ENCODE measurements around the gene TTC12.
"Not testable (repeated sequence)": the region's sequence is repeated elsewhere in the genome, so short reads cannot be mapped to it uniquely, and the experiment has no call there.

TTC12 gene

GRCh38 chr11:113298496-113298895 lies 15.9 kb upstream of the TTC12 start:
- not testable (repeated sequence) for H3K4ac ChIP-seq (ENCODE audit: low read depth in 1 of 2, low read length in 2 of 2); H2BK120ac ChIP-seq (ENCODE audit: low read depth, low read length); H3K36me3 ChIP-seq (ENCODE audit: control insufficient read depth in 1 of 2, insufficient read depth in 2 of 2, low read depth in 1 of 2, low read length in 2 of 2); H3K18ac ChIP-seq (ENCODE audit: low read depth in 1 of 2, low read length in 2 of 2); H2AK5ac ChIP-seq (ENCODE audit: low read length, severe bottlenecking); H3K9me3 ChIP-seq (ENCODE audit: control insufficient read depth, low read length); H3K79me1 ChIP-seq (replicated peaks; ENCODE audit: low read length, poor library complexity, severe bottlenecking); H2BK15ac ChIP-seq (ENCODE audit: low read depth, poor library complexity, severe bottlenecking); H3K4me1 ChIP-seq (ENCODE audit: control insufficient read depth, insufficient read depth, low read depth, low read length); H2BK12ac ChIP-seq (ENCODE audit: low read length in 2 of 2); DNase-seq; H4K91ac ChIP-seq (ENCODE audit: low read length); H3K14ac ChIP-seq (ENCODE audit: low read length in 2 of 2); H3K27ac ChIP-seq (ENCODE audit: low read length, poor library complexity, severe bottlenecking); H3K9ac ChIP-seq (ENCODE audit: low read length); H3K4me3 ChIP-seq (ENCODE audit: insufficient read depth in 1 of 2, low read depth in 1 of 2, low read length in 2 of 2); H2AFZ ChIP-seq (ENCODE audit: low read depth, low read length); H3K23ac ChIP-seq (ENCODE audit: low read length in 2 of 2); H3K4me2 ChIP-seq (ENCODE audit: low read length, poor library complexity, severe bottlenecking); H4K8ac ChIP-seq (ENCODE audit: low read length); H2BK5ac ChIP-seq (ENCODE audit: low read depth, low read length, poor library complexity, severe bottlenecking)
- WGBS, result 94% methylated on average over 2 of the region's 3 CpGs
- peaks cover 0 to 49% of the 10 kb centered on the region in 2 experiments for H3K27me3 ChIP-seq (ENCODE audit: control insufficient read depth in 1 of 2, insufficient read depth in 1 of 2, low read length in 2 of 2)

- H2BK5ac ChIP-seq (ENCODE audit: low read depth, low read length, poor library complexity, severe bottlenecking), result no peak overlapping the region
- no peak overlapping the region for H3K23ac ChIP-seq (ENCODE audit: low read length in 2 of 2)
- no peaks in the 10 kb centered on the region for H3K79me1 ChIP-seq (replicated peaks; ENCODE audit: low read length, poor library complexity, severe bottlenecking)
- H3K9me3 ChIP-seq (ENCODE audit: control insufficient read depth, low read length), result no peaks in the 10 kb centered on the region
- DNase-seq, result no peak
- no peak overlapping the region for H3K9ac ChIP-seq (ENCODE audit: low read length)
- no peak overlapping the region for H4K8ac ChIP-seq (ENCODE audit: low read length)
- no peak overlapping the region for H3K4me2 ChIP-seq (ENCODE audit: low read length, poor library complexity, severe bottlenecking)
- H2BK15ac ChIP-seq (ENCODE audit: low read depth, poor library complexity, severe bottlenecking), result no peak overlapping the region
- no peak overlapping the region for H2BK12ac ChIP-seq (ENCODE audit: low read length in 2 of 2)
- no peak overlapping the region for H4K91ac ChIP-seq (ENCODE audit: low read length)
- H3K36me3 ChIP-seq (ENCODE audit: control insufficient read depth in 1 of 2, insufficient read depth in 2 of 2, low read depth in 1 of 2, low read length in 2 of 2), result no peaks in the 10 kb centered on the region
- H3K4ac ChIP-seq (ENCODE audit: low read depth in 1 of 2, low read length in 2 of 2), result no peak overlapping the region
- H2AFZ ChIP-seq (ENCODE audit: low read depth, low read length), result no peak overlapping the region
- H2BK120ac ChIP-seq (ENCODE audit: low read depth, low read length), result no peak overlapping the region
- H2AK5ac ChIP-seq (ENCODE audit: low read length, severe bottlenecking), result no peak overlapping the region
- no peak overlapping the region for H3K4me3 ChIP-seq (ENCODE audit: insufficient read depth in 1 of 2, low read depth in 1 of 2, low read length in 2 of 2)
- H3K27ac ChIP-seq (ENCODE audit: low read length, poor library complexity, severe bottlenecking), result no peak overlapping the region
- peaks cover 4 to 17% of the 10 kb centered on the region in 2 experiments for H3K27me3 ChIP-seq (ENCODE audit: control insufficient read depth in 1 of 2, insufficient read depth in 1 of 2, low read length in 2 of 2)
- no peak overlapping the region for H3K18ac ChIP-seq (ENCODE audit: low read depth in 1 of 2, low read length in 2 of 2)
- H3K4me1 ChIP-seq (ENCODE audit: control insufficient read depth, insufficient read depth, low read depth, low read length), result no peaks in the 10 kb centered on the region
- H3K14ac ChIP-seq (ENCODE audit: low read length in 2 of 2), result no peak overlapping the region
Measured at GRCh38 chr11:113304916-113305315, 9.5 kb upstream of the TTC12 start.

GRCh38 chr11:113305440-113306336 lies 8.7 kb upstream of the TTC12 start:
- 42% methylated on average over 11 of the region's 12 CpGs for WGBS
- no peaks in the 10 kb centered on the region for H3K36me3 ChIP-seq (ENCODE audit: control insufficient read depth in 1 of 2, insufficient read depth in 2 of 2, low read depth in 1 of 2, low read length in 2 of 2)
- no peak overlapping the region for H2BK5ac ChIP-seq (ENCODE audit: low read depth, low read length, poor library complexity, severe bottlenecking)
- no peak overlapping the region for H3K4ac ChIP-seq (ENCODE audit: low read depth in 1 of 2, low read length in 2 of 2)
- no peaks in the 10 kb centered on the region for H3K79me1 ChIP-seq (replicated peaks; ENCODE audit: low read length, poor library complexity, severe bottlenecking)
- H2AK5ac ChIP-seq (ENCODE audit: low read length, severe bottlenecking), result no peak overlapping the region
- H3K18ac ChIP-seq (ENCODE audit: low read depth in 1 of 2, low read length in 2 of 2), result no peak overlapping the region
- peak; percentile 64 for DNase-seq
- no peak overlapping the region for H2BK120ac ChIP-seq (ENCODE audit: low read depth, low read length)
- H3K9me3 ChIP-seq (ENCODE audit: control insufficient read depth, low read length), result no peaks in the 10 kb centered on the region
- no peak overlapping the region for H4K91ac ChIP-seq (ENCODE audit: low read length)
- no peak overlapping the region for H2BK15ac ChIP-seq (ENCODE audit: low read depth, poor library complexity, severe bottlenecking)
- H3K23ac ChIP-seq (ENCODE audit: low read length in 2 of 2), result no peak overlapping the region
- no peak overlapping the region for H3K9ac ChIP-seq (ENCODE audit: low read length)
- no peaks in the 10 kb centered on the region for H3K4me1 ChIP-seq (ENCODE audit: control insufficient read depth, insufficient read depth, low read depth, low read length)
- no peak overlapping the region for H3K14ac ChIP-seq (ENCODE audit: low read length in 2 of 2)
- H3K4me2 ChIP-seq (ENCODE audit: low read length, poor library complexity, severe bottlenecking), result no peak overlapping the region
- H4K8ac ChIP-seq (ENCODE audit: low read length), result no peak overlapping the region
- H3K4me3 ChIP-seq (ENCODE audit: insufficient read depth in 1 of 2, low read depth in 1 of 2, low read length in 2 of 2), result no peak overlapping the region
- H3K27ac ChIP-seq (ENCODE audit: low read length, poor library complexity, severe bottlenecking), result no peak overlapping the region
- H2AFZ ChIP-seq (ENCODE audit: low read depth, low read length), result no peak overlapping the region
- H3K27me3 ChIP-seq (ENCODE audit: control insufficient read depth in 1 of 2, insufficient read depth in 1 of 2, low read length in 2 of 2), result peaks cover 4 to 14% of the 10 kb centered on the region in 2 experiments
- H2BK12ac ChIP-seq (ENCODE audit: low read length in 2 of 2), result no peak overlapping the region

GRCh38 chr11:113308601-113309000 lies 5.8 kb upstream of the TTC12 start:
- H3K79me1 ChIP-seq (replicated peaks; ENCODE audit: low read length, poor library complexity, severe bottlenecking), result no peaks in the 10 kb centered on the region
- no peak overlapping the region for H3K4ac ChIP-seq (ENCODE audit: low read depth in 1 of 2, low read length in 2 of 2)
- no peak overlapping the region for H2BK12ac ChIP-seq (ENCODE audit: low read length in 2 of 2)
- H3K9me3 ChIP-seq (ENCODE audit: control insufficient read depth, low read length), result no peaks in the 10 kb centered on the region
- H3K18ac ChIP-seq (ENCODE audit: low read depth in 1 of 2, low read length in 2 of 2), result no peak overlapping the region
- no peak overlapping the region for H3K4me3 ChIP-seq (ENCODE audit: insufficient read depth in 1 of 2, low read depth in 1 of 2, low read length in 2 of 2)
- no peak overlapping the region for H2AK5ac ChIP-seq (ENCODE audit: low read length, severe bottlenecking)
- peaks cover 4 to 12% of the 10 kb centered on the region in 2 experiments for H3K27me3 ChIP-seq (ENCODE audit: control insufficient read depth in 1 of 2, insufficient read depth in 1 of 2, low read length in 2 of 2)
- H2BK15ac ChIP-seq (ENCODE audit: low read depth, poor library complexity, severe bottlenecking), result no peak overlapping the region
- H4K8ac ChIP-seq (ENCODE audit: low read length), result no peak overlapping the region
- no peak overlapping the region for H2AFZ ChIP-seq (ENCODE audit: low read depth, low read length)
- 83% methylated on average over 2 of the region's 2 CpGs for WGBS
- H4K91ac ChIP-seq (ENCODE audit: low read length), result no peak overlapping the region
- H3K9ac ChIP-seq (ENCODE audit: low read length), result no peak overlapping the region
- no peak overlapping the region for H3K4me2 ChIP-seq (ENCODE audit: low read length, poor library complexity, severe bottlenecking)
- no peaks in the 10 kb centered on the region for H3K36me3 ChIP-seq (ENCODE audit: control insufficient read depth in 1 of 2, insufficient read depth in 2 of 2, low read depth in 1 of 2, low read length in 2 of 2)
- no peak for DNase-seq
- H3K23ac ChIP-seq (ENCODE audit: low read length in 2 of 2), result no peak overlapping the region
- peaks cover 5% of the 10 kb centered on the region for H3K4me1 ChIP-seq (ENCODE audit: control insufficient read depth, insufficient read depth, low read depth, low read length)
- H3K27ac ChIP-seq (ENCODE audit: low read length, poor library complexity, severe bottlenecking), result no peak overlapping the region
- no peak overlapping the region for H3K14ac ChIP-seq (ENCODE audit: low read length in 2 of 2)
- H2BK120ac ChIP-seq (ENCODE audit: low read depth, low read length), result no peak overlapping the region
- no peak overlapping the region for H2BK5ac ChIP-seq (ENCODE audit: low read depth, low read length, poor library complexity, severe bottlenecking)

All from mesenchymal stem cell (in vitro differentiated cells and primary cell).